ENCODE results near the gene SNX30.

Gene SNX30

GRCh38 chr9:112833081-112833480 lies 82.5 kb downstream of the SNX30 start:
- DNase-seq = no peak

- DNase-seq = peak; percentile 77
Measured at GRCh38 chr9:112836394-112836793, 85.8 kb downstream of the SNX30 start.

GRCh38 chr9:112838342-112838741 lies 87.8 kb downstream of the SNX30 start:
- DNase-seq = no peak

GRCh38 chr9:112839331-112839730 lies 88.8 kb downstream of the SNX30 start:
- no peak for DNase-seq

GRCh38 chr9:112841261-112841660 lies 90.7 kb downstream of the SNX30 start:
- DNase-seq = no peak

GRCh38 chr9:112842555-112842954 lies 92.0 kb downstream of the SNX30 start:
- DNase-seq = no peak

GRCh38 chr9:112844771-112845542 lies 94.4 kb downstream of the SNX30 start:
- DNase-seq = peak; percentile 6

GRCh38 chr9:112846528-112847488 lies 96.2 kb downstream of the SNX30 start:
- DNase-seq = no peak

- no peak for DNase-seq
Measured at GRCh38 chr9:112848316-112849151, 98.0 kb downstream of the SNX30 start.

GRCh38 chr9:112849363-112849922 lies 98.9 kb downstream of the SNX30 start:
- DNase-seq = no peak

GRCh38 chr9:112850840-112851239 lies 100.3 kb downstream of the SNX30 start:
- no peak for DNase-seq

GRCh38 chr9:112852741-112853504 lies 102.4 kb downstream of the SNX30 start:
- no peak for DNase-seq

GRCh38 chr9:112853882-112854585 lies 103.5 kb downstream of the SNX30 start:
- no peak for DNase-seq

- no peak for DNase-seq
Measured at GRCh38 chr9:112854657-112855056, 104.1 kb downstream of the SNX30 start.

- DNase-seq = no peak
Measured at GRCh38 chr9:112856200-112856599, 105.6 kb downstream of the SNX30 start.

- no peak for DNase-seq
Measured at GRCh38 chr9:112856843-112857242, 106.3 kb downstream of the SNX30 start.

GRCh38 chr9:112858005-112858404 lies 107.4 kb downstream of the SNX30 start:
- no peak for DNase-seq

GRCh38 chr9:112858625-112859147 lies 108.1 kb downstream of the SNX30 start:
- DNase-seq = no peak

GRCh38 chr9:112860451-112860850 lies 109.9 kb downstream of the SNX30 start:
- no peak for DNase-seq

GRCh38 chr9:112861155-112861554 lies 110.6 kb downstream of the SNX30 start:
- DNase-seq = no peak
